Measurements from ENCODE around the gene SELENOK. TPM values are rescaled to one million over a fixed set of nuclear protein-coding genes. Genes with fewer than 3 reads are reported as not detected.

Gene SELENOK
- total RNA-seq, 2 donors from 2014 or later = 47.0 to 47.1 TPM

- DNase-seq = no peak
- Mint-ChIP-seq H3K4me1 (no peaks in the 10 kb centered on the region), H3K36me3 (ENCODE audit: low read depth) (peaks cover 24% of the 10 kb centered on the region), H3K27me3 (ENCODE audit: insufficient read depth) (no peaks in the 10 kb centered on the region), H3K27ac (peak overlapping the region; percentile 44), H3K9me3 (no peaks in the 10 kb centered on the region), H3K4me3 (no peak overlapping the region)
- Histone ChIP-seq H3K27ac (ENCODE audit: low read depth, low read length) (no peak overlapping the region), H3K9me3 (ENCODE audit: control insufficient read depth, low read length) (no peaks in the 10 kb centered on the region), H3K27me3 (ENCODE audit: control insufficient read depth, insufficient read depth, low read length, poor library complexity, severe bottlenecking) (no peaks in the 10 kb centered on the region), H3K4me1 (ENCODE audit: control insufficient read depth, insufficient read depth, low read length) (no peaks in the 10 kb centered on the region), H3K4me3 (ENCODE audit: low read length) (no peak overlapping the region), H3K9ac (ENCODE audit: extremely low read depth, low read length, poor library complexity, severe bottlenecking) (no peak overlapping the region), H3K36me3 (ENCODE audit: control insufficient read depth, insufficient read depth, low read length) (peaks cover 6% of the 10 kb centered on the region)
- 92 to 93% methylated on average over 6 of the region's 6 CpGs for WGBS, 2 experiments (ENCODE audit: insufficient coverage in 1 of 2, insufficient read length in 1 of 2)
- TF ChIP-seq CTCF (conservative IDR thresholded peaks at IDR 0.05) = no peak
These were observed 57.1 kb downstream of the SELENOK start for GRCh38 chr3:53834429-53835095.

Other genes starting within 250 kb of the SELENOK start
- 10 to 100 TPM; 12.7 to 21.4 TPM for gene CHDH, start 45.4 kb downstream of the SELENOK start, total RNA-seq
- gene IL17RB, start 45.3 kb downstream of the SELENOK start, total RNA-seq = 1 to 10 TPM; 6.2 to 8.4 TPM
- gene ACTR8, start 9.7 kb downstream of the SELENOK start, total RNA-seq = 10 to 100 TPM; 32.9 to 41.6 TPM
- gene CACNA2D3, start 230.7 kb upstream of the SELENOK start, total RNA-seq = under 1 TPM in 1 of 2 donors, not detected in 1; 0.97 TPM